ENCODE measurements around the gene CBX4.

Gene CBX4

DNA sequence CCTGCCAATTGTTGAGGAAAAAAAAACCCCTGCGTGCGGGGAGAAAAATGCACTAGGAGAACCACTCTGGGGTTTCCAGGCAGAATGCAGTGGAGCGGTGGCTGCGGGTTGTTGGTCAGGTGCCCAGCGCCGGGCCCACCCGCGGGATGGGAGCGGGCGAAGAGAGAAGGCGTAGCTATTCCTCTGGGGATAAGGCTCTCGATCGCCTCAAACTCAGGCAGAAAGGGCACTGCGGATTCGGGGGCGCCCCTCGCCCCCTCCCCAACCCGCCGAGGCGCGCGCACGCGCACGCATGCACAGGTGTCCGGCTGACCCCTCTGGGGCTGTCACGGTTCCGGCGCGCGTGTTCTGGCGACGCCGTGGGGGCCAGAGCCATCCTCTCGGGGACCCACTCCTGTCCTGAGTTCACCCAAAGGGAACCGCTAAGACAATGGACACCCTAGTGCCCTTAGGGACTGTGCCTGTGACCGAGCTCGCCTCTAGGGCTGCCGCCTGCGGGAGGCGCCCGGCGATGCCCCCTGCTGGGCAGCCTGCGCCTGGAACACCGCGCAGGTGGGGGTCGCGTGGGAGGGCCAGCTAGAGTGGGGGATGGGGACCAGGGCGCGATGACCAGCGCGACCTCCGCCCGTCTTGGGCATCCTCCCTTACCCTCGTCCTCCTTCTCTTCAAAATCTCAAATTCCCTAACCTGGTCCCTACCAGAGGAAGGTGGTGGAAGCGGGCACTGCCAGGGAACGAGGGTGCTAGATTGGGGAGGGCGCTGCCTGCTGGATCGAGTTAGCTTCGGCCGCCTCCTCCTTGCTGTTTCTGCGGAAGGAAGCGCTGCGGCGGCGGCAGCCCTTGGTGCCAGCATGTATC, 28.0 kb downstream of the CBX4 start:
- DNase-seq (ENCODE audit: low read depth in 2 of 2): no peak
- H3K4me3 ChIP-seq (replicated peaks in 1 of 2; ENCODE audit: low read depth in 2 of 2, low read length in 2 of 2): no peak overlapping the region
- TF ChIP-seq, protein P1, sequence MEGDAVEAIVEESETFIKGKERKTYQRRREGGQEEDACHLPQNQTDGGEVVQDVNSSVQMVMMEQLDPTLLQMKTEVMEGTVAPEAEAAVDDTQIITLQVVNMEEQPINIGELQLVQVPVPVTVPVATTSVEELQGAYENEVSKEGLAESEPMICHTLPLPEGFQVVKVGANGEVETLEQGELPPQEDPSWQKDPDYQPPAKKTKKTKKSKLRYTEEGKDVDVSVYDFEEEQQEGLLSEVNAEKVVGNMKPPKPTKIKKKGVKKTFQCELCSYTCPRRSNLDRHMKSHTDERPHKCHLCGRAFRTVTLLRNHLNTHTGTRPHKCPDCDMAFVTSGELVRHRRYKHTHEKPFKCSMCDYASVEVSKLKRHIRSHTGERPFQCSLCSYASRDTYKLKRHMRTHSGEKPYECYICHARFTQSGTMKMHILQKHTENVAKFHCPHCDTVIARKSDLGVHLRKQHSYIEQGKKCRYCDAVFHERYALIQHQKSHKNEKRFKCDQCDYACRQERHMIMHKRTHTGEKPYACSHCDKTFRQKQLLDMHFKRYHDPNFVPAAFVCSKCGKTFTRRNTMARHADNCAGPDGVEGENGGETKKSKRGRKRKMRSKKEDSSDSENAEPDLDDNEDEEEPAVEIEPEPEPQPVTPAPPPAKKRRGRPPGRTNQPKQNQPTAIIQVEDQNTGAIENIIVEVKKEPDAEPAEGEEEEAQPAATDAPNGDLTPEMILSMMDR (IDR thresholded peaks at IDR 0.05; ENCODE audit: low read depth, low read length): peak; percentile 34

DNA sequence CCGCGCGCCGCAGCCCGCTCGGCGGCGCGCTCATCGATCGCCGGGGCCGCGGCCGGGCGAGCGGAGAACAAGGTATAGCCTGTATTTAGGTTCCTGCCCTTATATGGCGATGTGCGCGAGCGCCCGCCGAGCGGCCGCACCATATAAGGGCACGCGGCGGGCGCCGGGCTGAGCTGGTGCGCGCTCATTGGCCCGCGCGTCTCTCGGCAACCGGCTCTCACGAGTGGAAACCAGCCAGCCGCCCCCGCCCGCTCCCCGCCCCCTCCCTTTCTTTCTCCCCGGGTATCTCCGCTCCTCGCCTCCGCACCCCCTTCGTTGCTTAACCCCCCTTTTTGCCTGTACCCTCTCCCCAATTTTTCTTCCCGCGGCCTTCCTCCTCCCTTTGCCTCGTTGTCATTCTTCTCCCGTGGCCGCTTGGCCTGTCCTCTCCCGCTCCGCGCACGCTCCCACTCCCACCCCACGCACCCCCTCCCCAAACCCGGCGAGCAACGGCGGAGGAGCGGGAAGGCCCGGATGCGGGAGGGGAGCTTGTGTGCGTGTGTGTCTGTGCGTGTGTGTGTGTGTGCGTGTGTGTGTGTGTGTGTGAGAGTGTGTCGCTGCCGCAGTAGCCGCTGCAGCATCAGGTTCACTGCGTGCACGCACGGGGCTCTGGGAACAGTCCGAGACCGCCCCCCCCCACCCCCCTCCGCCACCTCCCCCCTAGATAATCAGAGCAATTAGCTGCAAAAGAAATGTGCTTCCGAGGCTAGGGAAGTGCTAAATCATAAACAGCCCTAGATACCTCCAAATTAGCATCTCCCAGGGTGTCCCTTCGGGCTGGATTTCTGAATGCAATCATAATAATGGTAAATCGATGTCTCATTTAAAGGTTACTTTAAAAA, 28.9 kb downstream of the CBX4 start:
- TF ChIP-seq, protein P1 (IDR thresholded peaks at IDR 0.05; ENCODE audit: low read depth, low read length): no peak
- peak; percentile 72 to 73 for DNase-seq (ENCODE audit: low read depth in 2 of 2)
- peak overlapping the region; percentile 2 to 10 for H3K4me3 ChIP-seq (replicated peaks in 1 of 2; ENCODE audit: low read depth in 2 of 2, low read length in 2 of 2)

DNA sequence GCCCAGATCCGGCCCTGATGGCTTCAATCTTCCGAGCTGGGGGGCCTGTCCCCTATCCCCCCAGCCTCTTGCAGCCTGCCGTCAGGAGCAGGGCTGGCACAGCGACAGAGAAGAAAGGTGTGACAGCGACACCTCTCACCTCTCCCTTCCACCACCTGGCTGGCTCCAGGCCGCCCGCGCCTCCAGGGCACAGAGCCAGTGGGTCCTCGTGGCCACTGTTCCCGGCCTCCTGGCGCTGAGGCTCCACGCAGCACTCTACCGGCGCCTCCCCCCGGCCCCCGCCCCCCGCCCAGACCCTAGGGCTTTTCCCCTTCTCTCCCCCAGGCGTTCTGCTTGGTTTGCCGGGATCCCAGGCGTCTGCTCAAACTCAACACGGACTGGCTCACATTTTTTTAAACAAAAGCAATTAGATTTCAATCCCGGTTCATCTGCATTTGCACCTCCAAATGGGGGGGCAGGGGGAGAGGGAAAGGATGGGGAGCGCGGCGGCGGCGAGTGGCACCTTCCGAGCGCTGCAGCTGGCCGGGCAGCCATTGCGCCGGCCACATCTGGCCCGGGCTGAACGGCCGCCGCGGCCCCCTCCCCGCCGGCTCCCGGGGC, 29.6 kb downstream of the CBX4 start:
- TF ChIP-seq, protein P1 (IDR thresholded peaks at IDR 0.05; ENCODE audit: low read depth, low read length): no peak
- DNase-seq (ENCODE audit: low read depth in 2 of 2): no peak
- no peak overlapping the region for H3K4me3 ChIP-seq (replicated peaks in 1 of 2; ENCODE audit: low read depth in 2 of 2, low read length in 2 of 2)

DNA sequence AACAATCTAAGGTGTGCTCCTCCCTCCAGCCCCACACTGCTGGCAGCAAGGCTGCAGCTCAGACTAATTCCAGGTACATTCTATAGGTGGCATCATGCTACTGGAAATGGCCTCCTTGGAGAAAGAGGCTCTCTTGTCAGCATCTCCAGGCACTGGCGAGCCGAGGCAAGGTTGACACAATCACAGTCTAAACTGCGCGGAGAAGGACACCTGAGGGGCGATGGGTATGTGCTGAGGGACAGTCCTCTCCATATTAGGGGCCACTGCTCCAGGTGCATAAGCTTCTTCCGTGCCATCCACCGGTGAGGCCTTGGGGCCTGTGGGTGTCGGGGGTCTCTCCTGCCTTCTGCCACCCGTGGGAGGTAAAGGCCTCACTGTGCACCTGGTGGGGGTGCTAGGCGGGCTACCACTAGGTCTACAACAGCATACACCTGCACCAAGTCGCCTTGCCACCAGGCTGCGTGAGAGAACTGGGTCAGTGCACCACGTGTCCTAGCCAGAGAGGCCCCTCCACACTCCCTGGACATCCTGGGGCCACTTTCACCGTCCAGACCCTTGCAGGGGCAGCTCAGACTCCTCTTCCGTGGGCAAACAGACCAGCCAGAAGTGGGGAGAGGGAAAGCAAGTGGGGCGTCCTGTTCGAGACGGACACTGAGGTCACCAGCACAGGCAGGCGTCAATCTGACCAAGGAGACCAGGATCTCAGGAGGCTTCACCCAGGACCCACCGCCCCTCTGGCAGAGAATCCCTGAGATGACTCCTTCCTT, 30.3 kb downstream of the CBX4 start:
- no peak overlapping the region for H3K4me3 ChIP-seq (replicated peaks in 1 of 2; ENCODE audit: low read depth in 2 of 2, low read length in 2 of 2)
- peak; percentile 46 to 60 for DNase-seq (ENCODE audit: low read depth in 2 of 2)
- TF ChIP-seq, protein P1 (IDR thresholded peaks at IDR 0.05; ENCODE audit: low read depth, low read length): peak; percentile 27

DNA sequence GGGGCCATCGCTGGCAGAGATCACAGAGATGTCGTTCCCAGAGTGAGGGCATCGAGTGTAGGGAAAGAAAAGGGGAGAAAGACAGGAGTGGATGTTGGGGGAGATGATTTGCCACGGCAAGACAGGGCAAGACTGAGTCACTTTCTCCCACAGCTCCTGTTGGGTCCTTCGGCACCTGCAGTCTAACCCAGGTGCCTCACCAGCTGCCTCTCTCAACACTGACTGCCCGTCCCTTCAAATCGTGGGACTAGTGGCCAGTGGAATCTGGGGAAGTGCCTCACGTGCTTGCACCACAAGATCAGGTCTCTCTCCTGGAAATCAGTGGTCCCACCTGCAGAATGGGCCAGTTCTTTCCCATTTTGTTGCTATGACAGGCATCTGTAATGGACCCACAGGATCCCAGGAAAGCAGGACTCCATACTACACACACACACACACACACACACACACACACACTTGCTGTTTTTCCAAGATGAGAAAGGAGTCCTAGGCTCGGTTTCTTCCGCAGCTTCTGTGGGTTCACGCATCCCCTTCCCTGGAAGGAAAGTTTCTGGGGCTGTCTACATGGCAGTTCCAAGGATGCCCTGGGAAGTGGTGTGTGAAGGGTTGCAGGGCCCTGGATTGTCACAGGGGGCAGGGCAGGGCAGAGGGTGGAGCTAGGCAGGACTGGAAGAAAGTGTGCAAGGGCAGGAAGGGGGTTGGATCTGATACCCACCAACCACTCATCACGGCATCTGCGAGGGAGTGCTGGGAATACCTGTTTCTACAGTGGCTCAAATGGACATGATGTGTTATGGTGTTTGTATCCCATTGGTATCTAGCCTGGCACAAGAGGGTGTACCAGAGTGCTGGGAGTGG, 32.1 kb downstream of the CBX4 start:
- DNase-seq (ENCODE audit: low read depth in 2 of 2): no peak
- TF ChIP-seq, protein P1 (IDR thresholded peaks at IDR 0.05; ENCODE audit: low read depth, low read length): no peak
- no peak overlapping the region for H3K4me3 ChIP-seq (replicated peaks in 1 of 2; ENCODE audit: low read depth in 2 of 2, low read length in 2 of 2)

Measured in cardiac fibroblast (primary cell).